SK-N-MC (cell line): ENCODE measurements around the gene TMA7.

Source experiments
- EZH2 ChIP-seq: fragments of 200-600 bp; sonication (generic); IDR thresholded peaks from one replicate; pipeline ENCODE4 v1.6.1; 2017; ENCODE audit warnings: antibody characterized with exemption
- POLR2AphosphoS5 ChIP-seq: IDR thresholded peaks from 2 replicates; pipeline ENCODE4 v1.6.1; 2012; ENCODE audit warnings: mild to moderate bottlenecking, low read depth, low read length, borderline replicate concordance

DNA sequence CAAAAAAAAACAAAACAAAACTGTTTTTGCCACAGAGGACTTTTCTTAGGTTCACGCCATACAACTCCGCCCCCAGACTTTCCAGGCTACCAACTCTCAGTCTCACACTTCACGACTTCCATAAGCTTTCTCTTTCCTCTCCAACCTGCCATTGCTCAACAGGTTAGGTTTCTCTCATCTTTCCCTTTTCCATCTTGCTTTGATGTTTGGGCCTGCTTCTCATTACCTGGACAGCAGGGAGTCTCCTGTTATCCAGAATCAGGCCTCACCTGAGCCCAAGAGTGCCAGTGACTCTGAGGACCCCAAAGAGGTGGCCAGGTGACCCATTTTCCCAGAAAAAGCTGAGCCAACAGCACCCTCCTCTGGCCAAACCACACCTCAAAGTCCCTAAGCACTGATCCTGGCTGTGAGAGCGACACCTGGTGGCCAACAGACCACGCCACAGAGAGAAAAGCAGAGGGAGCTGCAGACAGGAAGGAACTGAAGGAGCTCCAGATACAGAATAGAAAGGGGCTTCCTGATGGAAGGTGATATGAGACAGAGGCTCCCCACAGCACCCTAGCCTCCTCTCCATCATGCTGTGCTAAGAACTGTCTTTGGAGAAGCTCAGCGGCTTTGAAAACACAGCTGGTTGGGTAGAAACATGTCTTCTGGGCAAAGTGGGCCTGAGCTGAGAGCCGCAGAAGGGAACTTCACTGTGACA lies 4.1 kb upstream of the TMA7 start:
- TF ChIP-seq EZH2: no peak
- TF ChIP-seq POLR2AphosphoS5: no peak
